Fibroblast of peridontal ligament (primary cell): ENCODE measurements around the gene KCNQ2.
"Not testable (repeated sequence)": the region's sequence is repeated elsewhere in the genome, so short reads cannot be mapped to it uniquely, and the experiment has no call there.

Source experiments
- DNase-seq: peaks from one replicate; pipeline ENCODE4 v3.0.0-alpha.2; 2010; ENCODE audit errors: extremely low read depth

Gene KCNQ2

DNA sequence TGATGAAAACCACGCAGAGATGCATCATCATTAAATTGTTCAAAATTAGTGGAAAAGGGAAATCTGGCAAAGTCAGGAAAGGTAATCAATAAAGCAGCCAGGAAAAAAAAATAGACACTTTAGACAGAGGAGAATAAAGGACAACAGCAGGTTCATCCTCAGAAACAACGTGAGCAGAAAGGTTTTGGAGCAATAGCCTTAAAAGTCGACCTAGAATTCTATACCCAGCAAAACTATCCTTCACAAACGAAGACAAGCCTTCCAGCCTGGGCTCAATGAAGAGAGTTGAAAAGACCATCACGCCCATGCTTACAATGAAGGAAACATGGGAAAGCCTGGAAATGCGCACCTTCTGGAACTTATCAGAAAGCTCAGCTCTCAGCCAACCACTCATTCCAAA lies 86.6 kb downstream of the KCNQ2 start:
- DNase-seq: no peak

DNA sequence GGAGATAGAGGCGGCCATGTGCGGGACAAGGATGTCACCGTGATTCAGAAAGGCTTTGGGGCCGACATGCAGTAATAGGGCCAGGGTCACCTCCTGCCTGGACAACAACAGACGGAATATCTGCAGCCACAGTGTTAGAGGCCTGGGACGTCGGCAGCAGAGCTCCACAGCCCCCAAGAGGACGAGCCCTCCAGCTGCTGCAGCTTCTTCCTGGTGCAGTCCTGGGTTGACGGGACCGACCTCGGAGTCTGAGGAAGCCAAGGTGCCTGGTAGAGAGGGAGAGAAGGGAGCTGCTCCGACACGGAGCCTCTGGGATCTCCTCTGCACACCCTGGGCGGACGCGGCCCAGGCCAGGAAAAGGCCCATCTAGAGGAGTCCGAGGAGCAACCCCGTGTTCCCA lies 88.1 kb downstream of the KCNQ2 start:
- no peak for DNase-seq

DNA sequence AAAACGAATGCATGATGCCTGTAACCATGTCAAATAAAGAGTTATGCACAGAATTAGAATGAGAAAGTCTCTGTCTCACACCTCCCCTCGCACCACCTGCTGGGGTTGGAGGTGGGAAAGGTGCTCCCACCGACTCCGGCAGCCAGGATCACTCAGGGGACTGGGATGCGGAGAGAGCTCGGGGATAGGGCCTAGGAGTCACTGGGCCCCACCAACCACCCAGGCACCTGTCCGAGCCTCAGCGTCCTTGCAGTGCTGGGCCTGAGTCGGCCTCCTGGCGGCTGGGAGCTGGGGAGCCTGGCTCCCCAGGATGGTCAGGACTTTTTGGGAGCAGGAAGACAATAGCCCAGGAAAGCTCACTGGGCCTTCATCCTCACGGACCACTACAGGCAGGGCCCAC lies 88.9 kb downstream of the KCNQ2 start:
- DNase-seq: no peak

DNA sequence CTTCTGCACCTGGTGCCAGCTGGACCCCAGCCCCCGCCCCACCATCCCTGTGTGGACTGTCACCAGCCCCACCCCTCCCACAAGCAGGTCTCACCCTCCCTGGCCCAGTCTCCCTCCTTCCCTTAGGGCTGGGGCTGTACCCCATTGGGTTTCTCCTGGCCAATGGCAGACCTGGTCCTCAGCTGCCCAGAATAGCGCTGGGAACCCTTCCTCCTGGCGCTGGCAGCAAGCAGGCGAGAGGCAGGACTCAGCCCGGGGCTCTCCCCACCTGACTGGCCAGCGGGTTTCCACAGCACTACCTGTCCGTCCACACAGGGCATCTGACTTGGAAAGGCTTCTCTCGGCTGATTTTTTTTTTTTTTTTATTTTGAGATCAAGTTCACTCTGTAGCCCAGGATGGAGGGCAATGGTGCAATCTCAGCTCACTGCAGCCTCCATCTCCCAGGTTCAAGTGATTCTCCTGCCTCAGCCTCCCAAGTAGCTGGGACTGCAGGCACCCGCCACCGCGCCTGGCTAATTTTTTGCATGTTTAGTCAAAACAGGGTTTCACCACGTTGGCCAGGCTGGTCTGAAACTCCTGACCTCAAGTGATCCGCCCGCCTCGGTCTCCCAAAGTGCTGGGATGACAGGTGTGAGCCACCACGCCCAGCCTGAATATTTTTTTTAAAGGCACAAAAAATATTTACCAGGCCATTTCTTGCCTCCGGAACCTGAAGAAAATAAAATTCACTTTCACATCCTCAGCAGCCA lies 89.7 kb downstream of the KCNQ2 start:
- DNase-seq: no peak

DNA sequence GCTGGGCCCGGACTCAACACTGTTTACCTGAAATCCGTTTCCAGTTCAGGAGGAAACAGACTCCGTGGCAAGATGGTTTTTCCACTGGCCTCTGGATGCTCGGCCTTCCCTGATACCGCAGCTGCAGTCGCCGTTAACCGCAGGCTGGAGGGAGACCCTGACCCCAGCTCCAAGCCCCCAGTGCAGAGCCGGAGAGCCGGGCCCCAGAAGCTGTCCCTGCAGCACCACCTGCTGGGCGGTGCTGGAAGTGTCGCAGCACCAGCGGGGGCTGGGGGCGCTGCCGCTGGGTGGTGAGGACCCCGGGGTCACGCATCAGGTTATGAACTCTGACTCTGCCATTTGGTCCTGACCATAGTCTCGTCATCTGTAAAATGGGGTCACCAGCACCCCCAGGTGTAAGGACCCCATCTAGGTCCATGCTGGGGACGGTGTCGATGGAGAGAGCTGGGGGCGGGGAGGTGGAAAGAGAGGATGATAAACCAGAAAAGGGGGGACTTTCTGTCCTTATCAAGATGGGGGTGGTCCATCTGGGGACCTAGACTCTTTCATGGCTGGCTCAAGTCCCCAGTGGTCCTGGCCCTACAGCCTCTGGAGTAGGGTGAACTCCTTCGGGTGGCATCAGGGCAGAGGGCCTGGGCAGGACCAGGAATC lies 90.5 kb downstream of the KCNQ2 start:
- no peak for DNase-seq

DNA sequence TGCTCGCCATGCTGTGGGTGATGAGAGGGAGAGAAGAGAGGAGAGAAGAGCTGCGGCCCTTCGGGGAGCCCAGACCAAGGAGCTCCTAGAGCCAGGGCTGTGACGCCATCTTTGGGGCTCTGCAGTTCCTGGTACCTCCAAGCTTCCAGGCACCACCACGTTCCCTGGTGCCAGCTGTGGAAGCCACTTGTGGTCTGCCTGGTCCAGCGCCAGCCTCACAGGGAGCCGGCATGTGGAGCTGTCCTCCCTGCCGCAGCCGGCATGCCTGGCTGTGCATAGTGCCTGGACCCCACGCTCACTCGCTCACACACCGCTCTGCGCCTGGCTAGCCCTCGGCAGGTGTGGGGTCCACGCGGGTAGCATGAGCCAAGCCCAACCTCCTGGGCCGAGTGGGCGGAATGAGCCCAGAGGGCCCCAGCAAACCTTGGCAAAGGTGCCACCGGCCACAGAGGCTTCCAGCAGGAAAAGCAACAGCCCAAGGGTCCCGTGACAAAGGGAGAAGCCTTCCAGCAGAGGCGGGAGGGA lies 92.0 kb downstream of the KCNQ2 start:
- DNase-seq: no peak

DNA sequence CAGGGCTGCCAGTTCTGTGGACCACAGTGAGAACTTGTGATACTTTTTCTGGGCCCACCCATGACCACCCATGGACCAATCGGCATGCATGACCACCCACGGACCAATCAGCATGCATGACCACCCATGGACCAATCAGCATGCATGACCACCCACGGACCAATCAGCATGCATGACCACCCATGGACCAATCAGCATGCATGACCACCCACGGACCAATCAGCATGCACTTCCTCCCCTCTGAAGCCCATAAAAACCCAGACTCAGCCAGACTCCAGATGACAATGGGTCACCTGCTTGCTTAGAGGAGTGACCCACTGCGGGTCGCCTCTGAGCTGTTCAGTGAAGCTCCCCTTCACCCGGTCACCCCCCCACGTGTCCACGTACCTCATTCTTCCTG lies 92.6 kb downstream of the KCNQ2 start:
- DNase-seq: not testable (repeated sequence)

DNA sequence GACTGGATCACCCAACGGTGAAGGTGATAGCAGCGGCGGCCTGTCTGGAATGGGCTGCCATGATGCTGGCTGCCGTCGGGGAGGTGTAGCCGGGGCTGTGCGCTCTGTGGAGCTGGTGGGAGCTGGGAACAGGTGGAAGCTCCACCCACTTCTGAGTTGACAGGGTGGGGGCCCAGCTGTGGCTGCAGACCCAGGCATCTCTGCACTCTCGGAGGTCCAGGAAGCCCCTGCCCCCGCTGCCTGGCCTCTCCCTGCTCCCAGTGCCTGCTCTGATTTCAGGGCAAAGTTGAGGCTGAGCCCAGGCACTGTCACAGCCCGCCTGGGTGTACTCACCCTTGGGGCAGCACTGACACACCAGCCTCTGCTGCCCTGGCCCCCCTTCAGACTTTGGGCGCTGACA lies 93.2 kb downstream of the KCNQ2 start:
- no peak for DNase-seq

DNA sequence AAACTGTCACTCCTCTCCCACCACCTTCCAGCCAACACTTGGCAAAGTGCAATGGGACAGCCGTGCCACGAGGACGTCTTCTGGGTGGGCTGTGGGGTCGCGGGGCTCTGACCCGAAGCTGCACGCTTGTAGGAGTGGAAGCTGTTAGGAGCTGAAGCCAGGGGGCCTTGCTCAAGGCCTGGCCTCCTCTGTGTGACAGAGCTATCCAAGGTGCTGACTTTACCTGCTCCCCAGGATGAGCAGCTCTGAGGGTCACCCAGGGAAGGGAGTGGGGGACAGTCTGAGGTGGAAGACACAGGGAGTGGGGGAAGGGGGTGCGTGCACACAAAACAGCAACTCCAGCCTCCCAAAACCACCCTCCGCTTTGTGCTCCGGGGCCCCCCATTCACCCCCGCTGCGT lies 93.8 kb downstream of the KCNQ2 start:
- DNase-seq: no peak

DNA sequence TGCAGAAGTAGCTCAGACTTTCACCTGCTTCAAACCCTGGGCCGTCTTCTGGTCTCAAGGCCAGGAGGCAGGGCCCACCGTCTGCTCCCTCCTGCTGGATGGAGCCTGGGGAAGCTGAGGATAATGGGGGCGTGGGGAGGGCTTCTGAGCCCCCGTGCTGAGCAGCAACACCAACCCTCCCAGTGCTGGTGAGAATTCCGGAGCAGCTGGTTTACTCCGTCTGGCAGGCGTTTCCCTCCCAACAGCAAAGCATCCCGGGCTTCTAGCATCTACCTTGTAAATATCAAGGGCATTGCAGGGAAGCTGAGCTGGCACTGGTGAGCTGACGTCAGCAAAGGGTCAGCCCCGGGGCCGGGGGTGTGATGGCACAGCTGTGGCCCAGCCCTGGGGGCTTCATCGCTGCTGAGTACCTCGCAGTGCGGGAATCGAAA lies 94.5 kb downstream of the KCNQ2 start:
- DNase-seq: no peak

DNA sequence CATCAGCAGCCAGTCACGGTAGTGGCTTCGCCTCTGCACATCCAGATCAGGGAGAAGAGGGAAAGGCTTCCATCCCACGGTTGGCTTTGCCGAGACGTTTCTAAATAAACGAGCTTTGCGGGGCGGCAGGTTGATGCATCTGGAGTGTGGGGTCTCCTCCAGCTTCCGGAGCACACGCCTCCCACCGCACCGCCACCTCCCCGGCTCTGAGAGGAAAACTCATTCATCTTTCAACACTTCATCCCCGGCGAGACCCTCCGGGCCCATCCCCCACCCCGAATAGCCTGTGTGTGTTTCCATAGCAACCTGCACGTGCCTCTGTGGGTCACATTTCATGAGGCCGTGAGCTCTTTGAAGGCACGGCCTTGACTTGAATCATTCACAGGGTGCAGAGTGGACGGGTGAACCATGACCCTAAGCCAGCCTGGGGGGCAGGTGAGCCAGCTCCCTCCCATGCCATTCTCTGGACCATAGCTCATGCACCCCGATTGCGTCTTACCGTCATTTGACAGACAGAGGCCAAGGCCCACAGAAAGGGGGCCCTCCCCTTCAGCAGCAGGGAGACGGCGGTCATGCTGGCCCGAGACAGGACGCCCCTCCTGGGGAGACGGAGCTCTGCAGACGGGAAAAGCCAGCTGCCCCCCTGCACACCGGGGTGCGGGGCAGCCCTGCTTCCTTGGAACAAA lies 95.1 kb downstream of the KCNQ2 start:
- no peak for DNase-seq

DNA sequence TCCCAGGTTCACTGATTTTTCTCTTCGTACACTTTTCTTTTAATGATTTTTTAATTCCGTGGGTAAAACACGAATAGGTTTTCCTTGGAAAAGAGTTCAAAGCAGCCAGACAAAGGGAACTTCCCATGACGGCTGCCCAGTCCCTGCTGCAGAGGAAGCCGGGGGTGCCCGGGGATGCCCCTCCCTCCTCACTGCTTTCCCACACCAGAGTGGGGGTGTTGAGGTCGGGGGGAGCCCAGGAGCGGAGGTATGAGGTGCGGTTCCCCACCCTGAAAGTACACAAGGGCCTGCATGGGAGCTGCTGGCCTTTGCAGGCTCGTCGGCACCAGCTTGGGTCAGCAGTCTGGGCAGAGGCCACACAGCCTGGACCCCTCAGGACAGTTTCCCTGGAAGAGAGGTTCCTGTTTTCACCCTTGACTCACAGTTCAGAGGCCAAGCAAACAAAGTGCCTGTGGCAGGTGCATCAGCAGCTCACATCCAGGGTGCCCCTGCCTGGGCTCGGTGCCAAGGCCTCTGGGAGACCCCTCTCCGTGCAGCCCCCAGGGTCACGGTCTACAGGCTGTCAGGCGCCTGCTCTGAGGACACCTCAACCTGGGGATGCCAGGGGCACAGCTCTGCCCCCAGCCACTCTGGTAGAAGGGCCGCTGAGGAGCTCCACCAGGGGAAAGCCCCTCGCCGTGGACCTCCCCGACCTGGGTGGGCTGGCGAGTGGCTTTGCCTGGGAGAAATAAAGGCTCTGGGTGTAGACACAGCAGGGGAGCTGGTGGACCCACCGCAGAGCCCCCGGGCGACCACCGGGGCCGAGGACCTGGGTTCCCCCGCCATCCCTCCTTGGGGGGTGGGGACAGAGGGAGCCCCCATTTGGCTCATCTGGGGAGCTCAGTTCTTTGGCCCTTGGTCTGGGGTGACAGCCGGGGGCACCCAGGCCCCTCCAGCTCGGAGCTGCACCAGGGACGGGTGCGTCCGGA lies 95.9 kb downstream of the KCNQ2 start:
- no peak for DNase-seq

DNA sequence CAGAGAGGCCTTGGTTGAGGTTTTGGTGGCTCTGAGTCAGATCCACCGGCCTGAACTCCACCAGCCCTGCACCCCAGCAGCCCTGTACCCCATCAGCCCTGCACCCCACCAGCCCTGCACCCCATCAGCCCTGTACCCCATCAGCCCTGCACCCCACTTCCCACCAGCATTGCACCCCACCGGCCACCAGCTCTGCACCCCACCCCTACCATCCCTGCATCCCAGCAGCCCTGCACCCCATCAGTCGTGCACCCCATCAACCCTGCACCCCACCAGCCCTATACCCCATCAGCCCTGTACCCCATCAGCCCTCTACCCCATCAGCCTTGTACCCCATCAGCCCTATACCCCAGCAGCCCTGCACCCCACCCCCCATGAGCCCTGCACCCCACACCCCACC lies 97.0 kb downstream of the KCNQ2 start:
- no peak for DNase-seq

DNA sequence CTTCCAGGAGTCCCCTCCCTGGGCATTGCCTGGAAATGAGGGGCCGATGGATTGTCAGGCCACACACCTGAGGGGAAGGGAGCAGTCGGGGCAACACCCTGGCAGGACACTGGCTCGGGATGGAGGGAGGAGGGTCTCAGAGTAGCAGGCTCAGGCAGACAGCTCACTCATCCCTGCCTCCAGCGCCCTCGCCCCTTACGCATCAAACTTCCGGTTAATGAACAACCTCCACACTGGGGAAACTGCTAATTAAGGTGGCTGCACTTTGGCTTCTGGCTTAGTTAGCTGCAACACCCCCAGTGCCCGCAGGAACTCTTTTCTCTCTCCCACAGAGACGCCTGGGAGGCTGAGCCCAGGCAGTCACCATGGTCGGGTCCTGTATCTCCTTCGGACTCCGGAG lies 98.0 kb downstream of the KCNQ2 start:
- DNase-seq: no peak

DNA sequence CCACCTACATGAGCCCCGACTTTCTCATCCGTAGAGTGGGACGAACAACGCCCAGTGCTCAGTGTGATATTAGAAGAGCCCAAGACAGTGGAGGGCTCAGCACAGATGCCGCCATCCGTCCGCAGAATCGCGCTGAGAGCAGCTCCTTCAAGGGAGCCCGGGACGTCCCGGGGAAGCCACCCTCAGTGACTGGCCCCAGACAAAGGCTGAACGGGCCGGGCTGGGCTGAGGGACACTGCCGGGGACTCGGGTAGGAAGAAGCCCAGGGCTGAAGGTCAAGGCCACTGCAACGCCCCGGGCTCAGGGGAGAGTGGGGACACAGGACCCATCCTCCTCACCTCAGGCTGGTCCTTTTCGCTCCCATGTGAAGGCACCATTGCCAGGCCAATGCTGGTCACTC lies 98.5 kb downstream of the KCNQ2 start:
- no peak for DNase-seq

DNA sequence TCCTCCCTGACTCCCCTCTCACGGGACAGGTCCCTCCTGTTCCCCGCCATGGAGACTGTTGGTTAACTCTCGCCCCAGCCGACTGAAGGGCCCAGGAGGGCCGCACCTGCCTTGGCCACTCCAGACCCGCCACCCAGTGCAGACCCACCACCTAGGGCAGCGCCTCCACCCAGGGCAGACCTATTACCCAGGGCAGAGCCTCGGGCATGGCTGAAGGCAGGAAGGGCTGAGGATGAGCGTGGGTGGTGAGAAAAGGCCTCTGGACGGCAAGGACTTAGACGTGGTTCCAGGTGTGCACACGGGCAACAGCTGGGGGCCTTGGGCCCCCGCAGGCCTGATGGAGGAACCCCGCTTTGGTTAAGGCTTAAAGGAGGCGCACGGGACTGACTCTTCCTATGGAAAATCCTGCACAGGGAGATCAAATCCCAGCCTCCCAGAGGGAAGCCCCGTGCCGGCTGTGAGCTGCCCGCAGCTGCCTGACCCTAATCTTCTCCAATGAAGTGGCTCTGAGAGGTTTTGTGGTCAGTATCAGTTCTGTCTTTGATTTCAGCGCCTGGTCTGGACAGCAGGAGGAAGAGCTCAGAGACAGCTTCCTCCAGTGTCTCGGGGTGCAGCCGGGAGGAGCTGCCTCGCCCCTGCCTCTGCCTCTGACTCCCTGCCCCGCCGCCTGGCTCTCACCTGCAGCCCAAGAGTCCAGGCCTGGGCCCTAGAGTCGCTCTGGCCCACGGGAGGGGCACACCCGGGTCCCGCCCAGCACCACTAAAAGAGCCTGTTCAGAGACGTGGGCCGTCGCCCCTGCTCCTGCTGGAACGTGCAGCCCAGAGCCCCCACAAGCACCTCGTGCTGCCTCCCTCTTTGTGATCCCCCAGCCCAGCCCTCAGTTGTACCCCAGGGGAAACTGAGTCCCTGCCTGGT lies 99.2 kb downstream of the KCNQ2 start:
- no peak for DNase-seq

DNA sequence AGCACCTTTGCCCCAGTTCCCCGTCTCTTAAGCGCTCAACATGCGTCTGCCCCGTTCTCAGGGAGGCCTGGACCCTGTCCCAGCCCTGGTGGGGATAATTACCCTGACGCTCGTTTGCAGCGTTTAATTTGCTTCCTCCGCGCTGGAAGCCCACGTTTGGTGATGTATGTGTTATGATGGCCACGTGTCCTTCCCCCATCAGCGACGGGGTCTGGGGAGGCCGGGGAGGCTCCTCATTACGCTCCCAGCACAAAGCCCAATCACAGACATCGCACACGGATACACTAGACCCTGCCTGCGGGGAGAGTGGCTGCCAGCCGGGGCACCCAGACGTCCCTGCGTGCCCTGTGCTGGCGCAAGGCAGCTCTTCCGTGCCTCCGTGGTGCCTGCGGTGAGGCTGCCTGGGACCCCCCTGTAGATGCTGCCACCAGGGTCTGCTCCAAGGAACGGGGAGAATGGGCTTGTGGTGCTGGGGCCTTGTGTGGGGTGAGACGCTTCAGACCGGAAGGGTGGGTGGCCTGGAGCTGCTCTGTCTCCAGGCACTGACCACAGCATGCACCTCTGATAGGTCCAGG lies 101.1 kb downstream of the KCNQ2 start:
- DNase-seq: no peak

DNA sequence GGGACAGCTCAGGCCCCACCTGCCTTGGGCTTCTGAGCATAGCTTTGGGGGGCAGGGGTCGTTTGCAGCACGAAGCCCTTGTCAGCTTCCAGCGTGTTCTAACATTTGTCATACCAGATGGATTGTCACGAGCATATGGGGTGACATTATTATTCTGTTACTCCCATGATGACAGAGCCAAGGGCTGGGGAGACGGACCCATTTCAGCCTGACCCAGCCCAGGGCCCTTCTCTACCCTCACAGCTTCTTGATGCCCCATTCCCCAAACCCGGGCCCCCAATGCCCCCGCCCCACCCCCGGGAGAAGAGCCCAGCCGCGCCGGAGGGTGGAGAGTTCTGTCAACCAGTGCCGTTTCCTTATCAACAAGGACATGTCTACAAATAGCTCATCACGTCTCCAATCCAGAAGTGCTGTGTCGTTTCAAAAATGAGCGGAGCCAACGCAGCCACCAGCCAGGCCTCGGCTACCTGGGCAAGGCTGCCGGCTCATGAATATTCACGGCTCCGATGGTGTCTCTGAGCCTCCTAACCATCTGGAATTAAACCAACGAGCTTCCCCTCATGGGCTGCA lies 101.8 kb downstream of the KCNQ2 start:
- DNase-seq: no peak

DNA sequence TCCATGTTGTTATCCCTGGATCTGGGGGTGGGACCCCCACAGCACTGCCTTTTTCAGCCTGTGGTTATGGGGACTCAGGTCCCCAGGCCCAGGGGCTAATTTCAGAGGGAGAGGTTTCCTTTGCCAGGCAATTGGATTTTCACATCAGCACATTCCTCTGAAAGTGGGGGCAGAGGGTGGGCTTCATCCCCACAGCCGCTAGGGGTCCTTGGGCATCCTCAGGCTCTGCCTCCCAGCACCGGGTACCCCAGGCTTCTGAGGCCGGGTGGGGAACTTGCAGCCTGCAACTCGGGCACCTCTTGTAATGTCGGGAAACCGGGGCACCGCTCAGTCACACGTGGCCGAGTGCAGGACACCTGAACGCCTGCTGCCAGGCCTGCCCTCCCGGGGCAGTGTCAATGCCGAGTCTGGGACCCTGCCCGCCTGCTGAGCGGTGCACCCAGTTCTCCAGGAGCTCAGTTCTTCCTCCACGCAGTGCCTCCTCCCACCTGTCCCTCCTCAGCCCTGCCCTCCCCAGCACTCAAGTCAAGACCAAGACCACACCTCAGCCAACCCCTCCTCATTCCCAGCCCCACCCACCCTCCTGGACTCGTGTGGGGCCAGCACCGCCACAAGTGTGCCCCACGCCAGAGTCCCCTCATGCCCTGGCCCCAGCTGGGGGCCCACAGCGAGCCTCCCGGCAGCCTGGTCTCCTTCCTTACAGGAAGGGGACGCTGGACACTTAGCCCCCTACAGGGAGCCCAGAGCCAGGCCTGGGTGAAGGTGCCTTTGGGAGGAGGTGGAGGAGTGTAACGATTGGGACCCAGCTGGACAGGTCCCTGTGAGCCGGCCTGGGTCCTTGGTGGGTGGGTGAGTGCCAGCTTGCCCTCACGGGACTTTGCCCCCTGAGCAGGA lies 102.5 kb downstream of the KCNQ2 start:
- DNase-seq: no peak
